Measurements from ENCODE around the gene MSH5. TPM values are rescaled to one million over a fixed set of nuclear protein-coding genes. Genes with fewer than 3 reads are reported as not detected.

The MSH5 gene
- total and polyA plus RNA-seq, 9 of the 15 experiments (the other 6 are each of a cell fraction or from before 2014, with no cell fraction given) = 12.5 to 104 (median 46.6) TPM

GRCh38 chr6:31702819-31703716, 36.7 kb upstream of the MSH5 start, which contains the start of gene ABHD16A (continued):
- TF ChIP-seq, protein P1, sequence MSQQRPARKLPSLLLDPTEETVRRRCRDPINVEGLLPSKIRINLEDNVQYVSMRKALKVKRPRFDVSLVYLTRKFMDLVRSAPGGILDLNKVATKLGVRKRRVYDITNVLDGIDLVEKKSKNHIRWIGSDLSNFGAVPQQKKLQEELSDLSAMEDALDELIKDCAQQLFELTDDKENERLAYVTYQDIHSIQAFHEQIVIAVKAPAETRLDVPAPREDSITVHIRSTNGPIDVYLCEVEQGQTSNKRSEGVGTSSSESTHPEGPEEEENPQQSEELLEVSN (IDR thresholded peaks at IDR 0.05; ENCODE audit: borderline replicate concordance in 1 of 2, extremely low read depth in 1 of 2, insufficient read depth in 1 of 2, insufficient read length in 1 of 2, low read depth in 1 of 2, low read length in 1 of 2, poor library complexity in 1 of 2, severe bottlenecking in 1 of 2) = peak; percentile 21 to 46
- TF ChIP-seq ZBTB17 (CRISPR knock-in tag; IDR thresholded peaks at IDR 0.05) (peak; percentile 97), ZBTB1 (CRISPR knock-in tag; IDR thresholded peaks at IDR 0.05; ENCODE audit: borderline replicate concordance, low read depth) (peak; percentile 31; the same call in 1 of the 2 replicates), MEIS2 (IDR thresholded peaks at IDR 0.05; ENCODE audit: partially characterized antibody) (peak; percentile 49), PRDM10 (IDR thresholded peaks at IDR 0.05; ENCODE audit: partially characterized antibody) (peak; percentile 99), BRD4 (IDR thresholded peaks at IDR 0.05) (peak; percentile 89), KDM1A (IDR thresholded peaks at IDR 0.05) (no peak), ZNF695 (CRISPR knock-in tag; IDR thresholded peaks at IDR 0.05) (no peak), HDAC3 (IDR thresholded peaks at IDR 0.05; ENCODE audit: borderline replicate concordance, partially characterized antibody) (no peak), TEAD4 (IDR thresholded peaks at IDR 0.05; ENCODE audit: low read length) (peak; percentile 63; the same call in 1 of the 2 replicates), TEAD4 (CRISPR knock-in tag; IDR thresholded peaks at IDR 0.05; ENCODE audit: borderline replicate concordance) (no peak), SMARCE1 (IDR thresholded peaks at IDR 0.05) (no peak; the same call in 1 of the 2 replicates), MTA3 (IDR thresholded peaks at IDR 0.05; ENCODE audit: borderline replicate concordance) (peak; percentile 100), MEF2D (tag; conservative IDR thresholded peaks at IDR 0.05; ENCODE audit: low read depth) (no peak), POLR2G (IDR thresholded peaks at IDR 0.05; ENCODE audit: low read depth, low read length) (peak; percentile 98), CBX8 (IDR thresholded peaks at IDR 0.05; ENCODE audit: borderline replicate concordance, extremely low read depth, low read depth, low read length, poor library complexity, severe bottlenecking) (no peak)
- TF ChIP-seq, protein P2, sequence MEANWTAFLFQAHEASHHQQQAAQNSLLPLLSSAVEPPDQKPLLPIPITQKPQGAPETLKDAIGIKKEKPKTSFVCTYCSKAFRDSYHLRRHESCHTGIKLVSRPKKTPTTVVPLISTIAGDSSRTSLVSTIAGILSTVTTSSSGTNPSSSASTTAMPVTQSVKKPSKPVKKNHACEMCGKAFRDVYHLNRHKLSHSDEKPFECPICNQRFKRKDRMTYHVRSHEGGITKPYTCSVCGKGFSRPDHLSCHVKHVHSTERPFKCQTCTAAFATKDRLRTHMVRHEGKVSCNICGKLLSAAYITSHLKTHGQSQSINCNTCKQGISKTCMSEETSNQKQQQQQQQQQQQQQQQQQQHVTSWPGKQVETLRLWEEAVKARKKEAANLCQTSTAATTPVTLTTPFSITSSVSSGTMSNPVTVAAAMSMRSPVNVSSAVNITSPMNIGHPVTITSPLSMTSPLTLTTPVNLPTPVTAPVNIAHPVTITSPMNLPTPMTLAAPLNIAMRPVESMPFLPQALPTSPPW (CRISPR knock-in tag; IDR thresholded peaks at IDR 0.05) = peak; percentile 97
- TF ChIP-seq, protein P3, sequence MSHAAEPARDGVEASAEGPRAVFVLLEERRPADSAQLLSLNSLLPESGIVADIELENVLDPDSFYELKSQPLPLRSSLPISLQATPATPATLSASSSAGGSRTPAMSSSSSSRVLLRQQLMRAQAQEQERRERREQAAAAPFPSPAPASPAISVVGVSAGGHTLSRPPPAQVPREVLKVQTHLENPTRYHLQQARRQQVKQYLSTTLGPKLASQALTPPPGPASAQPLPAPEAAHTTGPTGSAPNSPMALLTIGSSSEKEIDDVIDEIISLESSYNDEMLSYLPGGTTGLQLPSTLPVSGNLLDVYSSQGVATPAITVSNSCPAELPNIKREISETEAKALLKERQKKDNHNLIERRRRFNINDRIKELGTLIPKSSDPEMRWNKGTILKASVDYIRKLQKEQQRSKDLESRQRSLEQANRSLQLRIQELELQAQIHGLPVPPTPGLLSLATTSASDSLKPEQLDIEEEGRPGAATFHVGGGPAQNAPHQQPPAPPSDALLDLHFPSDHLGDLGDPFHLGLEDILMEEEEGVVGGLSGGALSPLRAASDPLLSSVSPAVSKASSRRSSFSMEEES (CRISPR knock-in tag; IDR thresholded peaks at IDR 0.05) = no peak
